ENCODE measurements around the gene KATNIP.

KATNIP gene

GRCh38 chr16:27520982-27521673, 28.8 kb upstream of the KATNIP start:
- ChIA-PET CTCF (interaction anchor here (0.7 kb wide), 1 partner anchor 78 kb away, joined by 3 read pairs; no protein-coding TSS in a partner anchor), POLR2A (no interaction called here)
- Histone ChIP-seq H3K27ac (ENCODE audit: extremely low read depth, low read depth, low read length) (no peak overlapping the region), H3K9me3 (ENCODE audit: control insufficient read depth, insufficient read depth, low read depth, low read length) (no peaks in the 10 kb centered on the region), H3K4me3 (ENCODE audit: low read depth, low read length) (no peak overlapping the region), H3K36me3 (ENCODE audit: control insufficient read depth in 2 of 2, insufficient read depth in 1 of 2, low read length in 2 of 2) (peaks cover 6 to 91% of the 10 kb centered on the region in 2 experiments; a peak in 2 of 3 replicates), H3K4me1 (ENCODE audit: control insufficient read depth, insufficient read depth, low read length) (no peaks in the 10 kb centered on the region)
- no peak for TF ChIP-seq ZNF239 (tag by site-specific recombination; IDR thresholded peaks at IDR 0.05)
- peak; percentile 76 for TF ChIP-seq ZIC2 (tag by site-specific recombination; IDR thresholded peaks at IDR 0.05)

GRCh38 chr16:27522173-27522707, 27.7 kb upstream of the KATNIP start:
- CTCF ChIA-PET: interaction anchor here (0.5 to 0.8 kb wide), 4 partner anchors 76 to 1161 kb away, joined by 3 to 4 read pairs (median 3); no protein-coding TSS in a partner anchor
- H3K4me3 ChIP-seq (ENCODE audit: low read depth, low read length): no peak overlapping the region
- POLR2A ChIA-PET: no interaction called here
- TF ChIP-seq ZNF341 (tag by site-specific recombination; IDR thresholded peaks at IDR 0.05; ENCODE audit: low read depth) (no peak), ZNF175 (tag by site-specific recombination; IDR thresholded peaks at IDR 0.05) (no peak), ZBTB7A (tag by site-specific recombination; IDR thresholded peaks at IDR 0.05; ENCODE audit: low read depth) (no peak), ZNF324 (tag by site-specific recombination; IDR thresholded peaks at IDR 0.05) (no peak), ZNF610 (tag by site-specific recombination; IDR thresholded peaks at IDR 0.05; ENCODE audit: borderline replicate concordance) (no peak), ZNF513 (tag by site-specific recombination; IDR thresholded peaks at IDR 0.05) (no peak), ZNF169 (tag by site-specific recombination; IDR thresholded peaks at IDR 0.05) (no peak), ZNF843 (tag by site-specific recombination; IDR thresholded peaks at IDR 0.05) (no peak), ZNF112 (tag by site-specific recombination; IDR thresholded peaks at IDR 0.05) (no peak), ZNF433 (tag by site-specific recombination; IDR thresholded peaks at IDR 0.05; ENCODE audit: low read depth) (no peak), ZBTB17 (tag by site-specific recombination; IDR thresholded peaks at IDR 0.05) (no peak), ZNF391 (tag by site-specific recombination; IDR thresholded peaks at IDR 0.05; ENCODE audit: borderline replicate concordance, low read depth) (no peak), GLI4 (tag by site-specific recombination; IDR thresholded peaks at IDR 0.05) (no peak), ZBTB6 (tag by site-specific recombination; IDR thresholded peaks at IDR 0.05) (no peak), ZNF274 (IDR thresholded peaks at IDR 0.05; ENCODE audit: low read length) (no peak), ZNF274 (tag by site-specific recombination; IDR thresholded peaks at IDR 0.05; ENCODE audit: borderline replicate concordance) (no peak)
- H3K4me1 ChIP-seq (ENCODE audit: control insufficient read depth, insufficient read depth, low read length): no peaks in the 10 kb centered on the region
- H3K9me3 ChIP-seq (ENCODE audit: control insufficient read depth, insufficient read depth, low read depth, low read length): no peaks in the 10 kb centered on the region
- H3K36me3 ChIP-seq (ENCODE audit: control insufficient read depth in 2 of 2, insufficient read depth in 1 of 2, low read length in 2 of 2): peaks cover 7 to 92% of the 10 kb centered on the region in 2 experiments; a peak in 2 of 3 replicates
- H3K27ac ChIP-seq (ENCODE audit: extremely low read depth, low read depth, low read length): no peak overlapping the region

GRCh38 chr16:27526180-27526579, 23.8 kb upstream of the KATNIP start:
- Histone ChIP-seq H3K36me3 (ENCODE audit: control insufficient read depth in 2 of 2, insufficient read depth in 1 of 2, low read length in 2 of 2) (peaks cover 25 to 95% of the 10 kb centered on the region in 2 experiments; a peak in 2 of 3 replicates), H3K4me1 (ENCODE audit: control insufficient read depth, insufficient read depth, low read length) (no peaks in the 10 kb centered on the region), H3K4me3 (ENCODE audit: low read depth, low read length) (no peak overlapping the region), H3K27ac (ENCODE audit: extremely low read depth, low read depth, low read length) (no peak overlapping the region), H3K9me3 (ENCODE audit: control insufficient read depth, insufficient read depth, low read depth, low read length) (no peaks in the 10 kb centered on the region)
- ChIA-PET POLR2A (interaction anchor here (1.6 kb wide), 1 partner anchor 24 kb away, joined by 5 read pairs; the partner anchor contains the start of genes GTF3C1 and KATNIP), CTCF (interaction anchor here (1.9 kb wide), 1 partner anchor 10 kb away, joined by 11 read pairs; no protein-coding TSS in a partner anchor)
- TF ChIP-seq PATZ1 (tag by site-specific recombination; IDR thresholded peaks at IDR 0.05) (no peak), ZNF366 (tag by site-specific recombination; conservative IDR thresholded peaks at IDR 0.05) (no peak), GLI4 (tag by site-specific recombination; IDR thresholded peaks at IDR 0.05) (no peak), ZFP69B (tag by site-specific recombination; IDR thresholded peaks at IDR 0.05) (no peak), ZNF132 (tag by site-specific recombination; IDR thresholded peaks at IDR 0.05; ENCODE audit: borderline replicate concordance) (no peak), ZNF660 (tag by site-specific recombination; IDR thresholded peaks at IDR 0.05) (0 out of 2 replicates have a peak, but pooled peaks have one; percentile 23), ZNF292 (tag by site-specific recombination; IDR thresholded peaks at IDR 0.05; ENCODE audit: borderline replicate concordance, low read depth) (no peak), ZNF184 (tag by site-specific recombination; IDR thresholded peaks at IDR 0.05) (peak; percentile 22; the same call in 1 of the 2 replicates), RBAK (tag by site-specific recombination; IDR thresholded peaks at IDR 0.05) (no peak), MEIS1 (CRISPR knock-in tag; IDR thresholded peaks at IDR 0.05; ENCODE audit: borderline replicate concordance) (no peak), ZNF670 (tag by site-specific recombination; IDR thresholded peaks at IDR 0.05; ENCODE audit: low read depth) (no peak)

All from HEK293 (cell line).